Glutamatergic neuron (in vitro differentiated cells): ENCODE data around the gene IL1B. TPM values are rescaled to one million over a fixed set of nuclear protein-coding genes. Genes with fewer than 3 reads are reported as not detected.
"Not testable (repeated sequence)": the region's sequence is repeated elsewhere in the genome, so short reads cannot be mapped to it uniquely, and the experiment has no call there.

Experiments
- DNase-seq: peaks from one replicate; pipeline ENCODE4 v3.0.0; 2022
- H3K27ac Mint-ChIP-seq: one replicate; pipeline ENCODE4 v1.8.0; 2020; ENCODE audit warnings: mild to moderate bottlenecking, mixed read lengths, inconsistent platforms; ENCODE audit not compliant: unreplicated experiment
- H3K27me3 Mint-ChIP-seq: one replicate; pipeline ENCODE4 v1.8.0; 2020; ENCODE audit warnings: mild to moderate bottlenecking, moderate library complexity, mixed read lengths, inconsistent platforms; ENCODE audit not compliant: unreplicated experiment
- H3K36me3 Mint-ChIP-seq: one replicate; pipeline ENCODE4 v1.8.0; 2020; ENCODE audit warnings: mild to moderate bottlenecking, mixed read lengths, inconsistent platforms; ENCODE audit not compliant: unreplicated experiment
- H3K4me1 Mint-ChIP-seq: one replicate; pipeline ENCODE4 v1.8.0; 2020; ENCODE audit warnings: mild to moderate bottlenecking, low read depth, mixed read lengths, inconsistent platforms; ENCODE audit not compliant: unreplicated experiment
- H3K4me3 Mint-ChIP-seq: one replicate; pipeline ENCODE4 v1.8.0; 2020; ENCODE audit warnings: mild to moderate bottlenecking, mixed read lengths, inconsistent platforms; ENCODE audit not compliant: unreplicated experiment
- H3K9me3 Mint-ChIP-seq: one replicate; pipeline ENCODE4 v1.8.0; 2020; ENCODE audit warnings: mild to moderate bottlenecking, moderate library complexity, mixed read lengths, inconsistent platforms; ENCODE audit not compliant: unreplicated experiment
- total RNA-seq: library from RNA; stranded (reverse); fragmentation: NEBNext Ultra II Directional; extraction: Animal tissue kit (Norgen Biotek cat#: 25700); gene quantifications from one replicate; pipeline ENCODE4 v1.2.1, GENCODE V29; 2021; ENCODE audit not compliant: unreplicated experiment
- TF ChIP-seq, protein P1 (sequence below): fragments of 200-600 bp; sonication (generic); IDR thresholded peaks from one replicate; pipeline ENCODE4 v1.5.0; 2021; ENCODE audit not compliant: partially characterized antibody, unreplicated experiment

Gene IL1B
- total RNA-seq, 1 donor from 2014 or later, result not detected

DNA sequence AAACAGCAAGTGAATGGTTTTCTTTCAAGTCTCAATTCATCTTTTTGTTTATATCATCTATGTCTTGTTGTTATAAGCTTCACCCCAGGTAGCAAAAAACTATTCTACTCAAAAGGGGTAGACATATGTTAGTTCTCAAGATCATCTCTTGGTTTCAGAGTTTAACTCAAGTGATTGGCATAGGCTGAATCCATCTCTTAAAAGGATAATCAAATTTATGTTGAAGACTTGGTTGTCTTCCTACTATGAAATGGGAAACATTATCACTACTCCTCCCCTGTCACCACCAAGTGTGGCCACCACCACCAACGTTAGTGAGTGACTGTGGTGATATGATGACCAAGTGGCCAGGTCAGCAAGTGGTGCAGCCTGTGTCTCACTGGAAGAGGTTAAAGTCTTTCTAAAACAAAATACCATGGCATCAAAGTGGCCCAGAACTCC is 1.5 kb downstream of the IL1B start:
- Mint-ChIP-seq H3K4me3 (no peak overlapping the region), H3K9me3 (no peaks in the 10 kb centered on the region), H3K27me3 (peaks cover 2% of the 10 kb centered on the region), H3K4me1 (no peaks in the 10 kb centered on the region), H3K36me3 (no peaks in the 10 kb centered on the region), H3K27ac (no peak overlapping the region)
- TF ChIP-seq, protein P1, sequence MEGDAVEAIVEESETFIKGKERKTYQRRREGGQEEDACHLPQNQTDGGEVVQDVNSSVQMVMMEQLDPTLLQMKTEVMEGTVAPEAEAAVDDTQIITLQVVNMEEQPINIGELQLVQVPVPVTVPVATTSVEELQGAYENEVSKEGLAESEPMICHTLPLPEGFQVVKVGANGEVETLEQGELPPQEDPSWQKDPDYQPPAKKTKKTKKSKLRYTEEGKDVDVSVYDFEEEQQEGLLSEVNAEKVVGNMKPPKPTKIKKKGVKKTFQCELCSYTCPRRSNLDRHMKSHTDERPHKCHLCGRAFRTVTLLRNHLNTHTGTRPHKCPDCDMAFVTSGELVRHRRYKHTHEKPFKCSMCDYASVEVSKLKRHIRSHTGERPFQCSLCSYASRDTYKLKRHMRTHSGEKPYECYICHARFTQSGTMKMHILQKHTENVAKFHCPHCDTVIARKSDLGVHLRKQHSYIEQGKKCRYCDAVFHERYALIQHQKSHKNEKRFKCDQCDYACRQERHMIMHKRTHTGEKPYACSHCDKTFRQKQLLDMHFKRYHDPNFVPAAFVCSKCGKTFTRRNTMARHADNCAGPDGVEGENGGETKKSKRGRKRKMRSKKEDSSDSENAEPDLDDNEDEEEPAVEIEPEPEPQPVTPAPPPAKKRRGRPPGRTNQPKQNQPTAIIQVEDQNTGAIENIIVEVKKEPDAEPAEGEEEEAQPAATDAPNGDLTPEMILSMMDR, result no peak
- no peak for DNase-seq

- TF ChIP-seq, protein P1, result no peak
- no peak overlapping the region for H3K4me3 Mint-ChIP-seq
- H3K27me3 Mint-ChIP-seq, result peaks cover 2% of the 10 kb centered on the region
- H3K27ac Mint-ChIP-seq, result no peak overlapping the region
- DNase-seq, result no peak
- no peaks in the 10 kb centered on the region for H3K4me1 Mint-ChIP-seq
- H3K36me3 Mint-ChIP-seq, result no peaks in the 10 kb centered on the region
- no peaks in the 10 kb centered on the region for H3K9me3 Mint-ChIP-seq
These were observed 2.1 kb downstream of the IL1B start for GRCh38 chr2:112834396-112835037.

DNA sequence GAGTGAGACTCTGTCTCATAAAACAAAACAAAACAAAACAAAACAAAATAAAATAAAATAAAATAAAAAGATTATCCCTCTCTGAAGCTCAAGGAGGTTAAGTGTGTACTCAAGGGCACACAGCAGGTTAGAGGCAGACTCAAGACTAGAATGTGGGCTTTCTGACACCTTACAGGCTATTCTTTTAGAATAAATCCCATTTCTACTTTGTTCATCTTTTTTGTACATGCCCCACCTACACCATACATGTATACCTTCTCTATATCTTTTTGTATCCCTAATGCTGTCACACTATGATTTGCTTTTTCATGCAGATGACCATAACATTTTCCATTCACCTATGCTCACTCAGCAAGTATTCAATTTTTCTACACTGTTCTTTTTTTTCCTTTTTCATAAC is 2.6 kb downstream of the IL1B start:
- Mint-ChIP-seq H3K27ac (no peak overlapping the region), H3K4me1 (no peaks in the 10 kb centered on the region), H3K36me3 (no peaks in the 10 kb centered on the region), H3K27me3 (no peaks in the 10 kb centered on the region), H3K4me3 (no peak overlapping the region), H3K9me3 (no peaks in the 10 kb centered on the region)
- DNase-seq, result no peak
- TF ChIP-seq, protein P1, result no peak

GRCh38 chr2:112833639-112833931 is 3.0 kb downstream of the IL1B start:
- not testable (repeated sequence) for H3K36me3 Mint-ChIP-seq, H3K27me3 Mint-ChIP-seq, H3K27ac Mint-ChIP-seq, H3K4me3 Mint-ChIP-seq, H3K4me1 Mint-ChIP-seq, H3K9me3 Mint-ChIP-seq, DNase-seq

- H3K4me3 Mint-ChIP-seq, result no peak overlapping the region
- no peaks in the 10 kb centered on the region for H3K9me3 Mint-ChIP-seq
- no peak for DNase-seq
- H3K4me1 Mint-ChIP-seq, result no peaks in the 10 kb centered on the region
- TF ChIP-seq, protein P1, result no peak
- H3K27me3 Mint-ChIP-seq, result no peaks in the 10 kb centered on the region
- H3K36me3 Mint-ChIP-seq, result no peaks in the 10 kb centered on the region
- H3K27ac Mint-ChIP-seq, result no peak overlapping the region
These were observed 3.5 kb downstream of the IL1B start for GRCh38 chr2:112832841-112833638.
